Measurements from ENCODE around the gene XKR3. TPM values are rescaled to one million over a fixed set of nuclear protein-coding genes. Genes with fewer than 3 reads are reported as not detected.

The XKR3 gene
- total and polyA plus RNA-seq, 2 of the 8 experiments (the other 6 are each of a cell fraction or from before 2014, with no cell fraction given): 0.17 TPM; not detected in 1

- no peaks in the 10 kb centered on the region for H3K79me1 ChIP-seq (ENCODE audit: low read depth, low read length)
- DNase-seq (ENCODE audit: low read depth in 1 of 2, low spot score in 2 of 2) (no peak), FAIRE-seq (no peak)
- H3K27me3 ChIP-seq (replicated peaks in 1 of 4; ENCODE audit: control insufficient read depth in 3 of 4, extremely low read depth in 1 of 4, insufficient read depth in 3 of 4, low read length in 3 of 4): no peaks in the 10 kb centered on the region; a peak in 1 of 7 replicates
- no peaks in the 10 kb centered on the region for H3K4me1 ChIP-seq (replicated peaks in 1 of 4; ENCODE audit: control insufficient read depth in 3 of 4, insufficient read depth in 4 of 4, low read length in 3 of 4)
- no peaks in the 10 kb centered on the region for H3K9me3 ChIP-seq (ENCODE audit: insufficient read depth in 2 of 2, low read depth in 1 of 2, low read length in 1 of 2)
- H3K56ac ChIP-seq (replicated peaks; ENCODE audit: insufficient read length, low read depth, low read length): no peak overlapping the region
- no peak overlapping the region for H2AFZ ChIP-seq (ENCODE audit: low read length)
- no peak overlapping the region for H3K18ac ChIP-seq (ENCODE audit: extremely low read depth, low read length)
- H3K14ac ChIP-seq (ENCODE audit: insufficient read length): no peak overlapping the region
- 78% methylated on average over 1 of the region's 1 CpG; no CpG with 5 or more reads in 1 of the 2 experiments for WGBS, 2 experiments (ENCODE audit: extremely low coverage in 1 of 2, insufficient coverage in 1 of 2, insufficient read length in 1 of 2, insufficient replicate concordance in 2 of 2, low coverage in 1 of 2, low lambda C conversion rate in 2 of 2, missing lambda C conversion rate in 1 of 2)
- H3K4me2 ChIP-seq (ENCODE audit: insufficient read depth in 1 of 2, low read depth in 2 of 2, low read length in 2 of 2): no peak overlapping the region
- H3K9ac ChIP-seq (replicated peaks in 1 of 4; ENCODE audit: extremely low read depth in 1 of 4, low read depth in 3 of 4, low read length in 3 of 4): no peak overlapping the region
- H3K27ac ChIP-seq (ENCODE audit: low read depth, low read length): no peak overlapping the region
- no peak overlapping the region for H2BK20ac ChIP-seq (ENCODE audit: low read length)
- no peak overlapping the region for H2BK12ac ChIP-seq (ENCODE audit: low read depth, low read length)
- H4K5ac ChIP-seq (ENCODE audit: insufficient read length, low read depth, low read length): no peak overlapping the region
- no peak overlapping the region for H2BK120ac ChIP-seq (replicated peaks; ENCODE audit: low read depth, low read length)
- no peak overlapping the region for H2BK15ac ChIP-seq (ENCODE audit: low read length)
- no peak overlapping the region for H3K4ac ChIP-seq (replicated peaks; ENCODE audit: insufficient read length, low read depth, low read length)
- no peak overlapping the region for H3K4me3 ChIP-seq (ENCODE audit: extremely low read depth in 1 of 4, insufficient read depth in 2 of 4, low read depth in 3 of 4, low read length in 4 of 4)
- H4K91ac ChIP-seq (replicated peaks; ENCODE audit: insufficient read length, low read length): no peak overlapping the region
- H3K36me3 ChIP-seq (ENCODE audit: control insufficient read depth in 2 of 4, insufficient read depth in 4 of 4, low read length in 3 of 4): no peaks in the 10 kb centered on the region
- CTCF ChIA-PET (ENCODE audit: partially characterized antibody): interaction anchor here (2.6 kb wide), 1 partner anchor 9 kb away, joined by 7 read pairs; no protein-coding TSS in a partner anchor
- H4K8ac ChIP-seq (ENCODE audit: extremely low read depth, insufficient read depth, low read length): no peak overlapping the region
- POLR2A ChIA-PET (ENCODE audit: partially characterized antibody): no interaction called here
- H4K20me1 ChIP-seq (replicated peaks in 1 of 2; ENCODE audit: control insufficient read depth in 1 of 2, insufficient read depth in 2 of 2, low read length in 2 of 2): no peaks in the 10 kb centered on the region
- H3K79me2 ChIP-seq (ENCODE audit: control insufficient read depth in 1 of 2, insufficient read depth in 2 of 2, low read length in 2 of 2): no peaks in the 10 kb centered on the region
- H2AK5ac ChIP-seq (ENCODE audit: low read depth, low read length): no peak overlapping the region
- TF ChIP-seq RFX5 (IDR thresholded peaks at IDR 0.05; ENCODE audit: borderline replicate concordance, low read depth, low read length): no peak
- no peak for TF ChIP-seq RNF2 (IDR thresholded peaks at IDR 0.05; ENCODE audit: borderline replicate concordance, low read depth, low read length, missing control alignments, poor library complexity, severe bottlenecking)
- H3K23me2 ChIP-seq (ENCODE audit: low read depth, low read length): no peaks in the 10 kb centered on the region
- H3K23ac ChIP-seq (ENCODE audit: insufficient read length): no peak overlapping the region
- no peak overlapping the region for H2BK5ac ChIP-seq (ENCODE audit: low read depth, low read length)
Measured at GRCh38 chr22:16834971-16835370, 9.8 kb upstream of the XKR3 start.
